Lower lobe of right lung (tissue), 2 donors: ENCODE measurements around the gene FOXJ1. TPM values are rescaled to one million over a fixed set of nuclear protein-coding genes. Genes with fewer than 3 reads are reported as not detected.
A peak's percentile ranks its signal among the peaks of the same experiment; 100 is the strongest.

Experiments
- ATAC-seq, 2 donors: fragments of 200-7000 bp; cut with Tn5 transposase; one replicate each; pipeline ENCODE4 v1.9.1; 2020 to 2022; ENCODE audit warnings: mild to moderate bottlenecking in 2 of 2, moderate library complexity in 2 of 2
- DNase-seq: peaks from one replicate; pipeline ENCODE4 v3.0.0-alpha.2; 2020
- H3K27ac ChIP-seq: fragments of 200-600 bp; one replicate; pipeline ENCODE4 v1.8.0; 2022
- H3K27me3 ChIP-seq: fragments of 200-600 bp; one replicate; pipeline ENCODE4 v1.8.0; 2022; ENCODE audit warnings: low read depth
- H3K36me3 ChIP-seq: fragments of 200-600 bp; one replicate; pipeline ENCODE4 v1.8.0; 2022; ENCODE audit warnings: mild to moderate bottlenecking
- H3K4me1 ChIP-seq: fragments of 200-600 bp; one replicate; pipeline ENCODE4 v1.8.0; 2022
- H3K4me3 ChIP-seq: fragments of 200-600 bp; one replicate; pipeline ENCODE4 v1.8.0; 2022; ENCODE audit warnings: mild to moderate bottlenecking
- H3K9me3 ChIP-seq: fragments of 200-600 bp; one replicate; pipeline ENCODE4 v1.8.0; 2022
- CTCF ChIP-seq: fragments of 200-600 bp; IDR thresholded peaks from one replicate; pipeline ENCODE4 v1.8.0; 2022; ENCODE audit warnings: antibody characterized with exemption, mild to moderate bottlenecking
- intact Hi-C: fragments of 100-400 bp; cut with DNase I; formaldehyde crosslinking; loops from one replicate; pipeline ENCODE4 v1.11.0; 2022
- total RNA-seq: library from RNA; stranded (reverse); fragmentation: NEBNext Ultra II Directional; extraction: Animal tissue kit (Norgen Biotek cat#: 25700); gene quantifications from one replicate; pipeline ENCODE4 v1.2.1, GENCODE V29; 2021
- donor health status: DM: no; HTN: yes; CAD: no; lungs with severe emphysema.

Gene FOXJ1
- total RNA-seq, 1 donor from 2014 or later: 21.5 TPM

GRCh38 chr17:76134911-76135809 lies 5.9 kb downstream of the FOXJ1 start:
- Histone ChIP-seq H3K9me3 (no peaks in the 10 kb centered on the region), H3K36me3 (no peaks in the 10 kb centered on the region), H3K4me1 (peaks cover 11% of the 10 kb centered on the region), H3K27me3 (peaks cover 53% of the 10 kb centered on the region), H3K4me3 (no peak overlapping the region), H3K27ac (no peak overlapping the region)
- ATAC-seq (no peak), DNase-seq (no peak)
- no peak for TF ChIP-seq CTCF
- intact Hi-C loops: no loop called here

GRCh38 chr17:76132574-76133338 lies 8.3 kb downstream of the FOXJ1 start:
- Histone ChIP-seq H3K27me3 (peaks cover 34% of the 10 kb centered on the region), H3K4me3 (peak overlapping the region; percentile 14), H3K27ac (no peak overlapping the region), H3K9me3 (no peaks in the 10 kb centered on the region), H3K36me3 (no peaks in the 10 kb centered on the region), H3K4me1 (no peaks in the 10 kb centered on the region)
- intact Hi-C loops: no loop called here
- TF ChIP-seq CTCF: no peak
- DNase-seq (peak; percentile 82), ATAC-seq (peak; percentile 88 to 90)

- Histone ChIP-seq H3K27ac (no peak overlapping the region), H3K4me3 (peak overlapping the region; percentile 14)
- TF ChIP-seq CTCF: no peak
These were observed 9.1 kb downstream of the FOXJ1 start for GRCh38 chr17:76131692-76132573.

GRCh38 chr17:76131051-76131691 lies 9.9 kb downstream of the FOXJ1 start:
- H3K9me3 ChIP-seq: no peaks in the 10 kb centered on the region
- DNase-seq: no peak
- no peaks in the 10 kb centered on the region for H3K36me3 ChIP-seq
- no peak for TF ChIP-seq CTCF
- no peak overlapping the region for H3K27ac ChIP-seq
- ATAC-seq: no peak
- no peaks in the 10 kb centered on the region for H3K4me1 ChIP-seq
- H3K4me3 ChIP-seq: no peak overlapping the region
- peaks cover 23% of the 10 kb centered on the region for H3K27me3 ChIP-seq
- intact Hi-C loops: no loop called here

More at GRCh38 chr17:76131692-76132573, 9.1 kb downstream of the FOXJ1 start:
- ATAC-seq (peak; percentile 4 to 15), DNase-seq (no peak)
- H3K4me1 ChIP-seq: no peaks in the 10 kb centered on the region
- peaks cover 26% of the 10 kb centered on the region for H3K27me3 ChIP-seq
- no peaks in the 10 kb centered on the region for H3K36me3 ChIP-seq
- H3K9me3 ChIP-seq: no peaks in the 10 kb centered on the region
- intact Hi-C loops: no loop called here

GRCh38 chr17:76130473-76130872 lies 10.6 kb downstream of the FOXJ1 start:
- ATAC-seq: no peak

More at GRCh38 chr17:76130473-76130872, 10.6 kb downstream of the FOXJ1 start:
- H3K4me1 ChIP-seq: no peaks in the 10 kb centered on the region
- H3K36me3 ChIP-seq: no peaks in the 10 kb centered on the region
- intact Hi-C loops: no loop called here
- no peak for TF ChIP-seq CTCF
- peaks cover 20% of the 10 kb centered on the region for H3K27me3 ChIP-seq
- no peak overlapping the region for H3K4me3 ChIP-seq
- no peak for DNase-seq
- H3K27ac ChIP-seq: no peak overlapping the region
- no peaks in the 10 kb centered on the region for H3K9me3 ChIP-seq
